GM18517 (cell line): Measurements from ENCODE around the gene SLC25A53.
"Not testable (repeated sequence)": the region's sequence is repeated elsewhere in the genome, so short reads cannot be mapped to it uniquely, and the experiment has no call there.

Experiments used
- ATAC-seq: cut with Tn5 transposase; IDR thresholded peaks from one replicate; pipeline ENCODE4 v1.9.1; 2021; ENCODE audit warnings: mild to moderate bottlenecking, moderate library complexity; ENCODE audit not compliant: unreplicated experiment

Gene SLC25A53

GRCh38 chrX:104134583-104135261, 22.1 kb downstream of the SLC25A53 start:
- no peak for ATAC-seq

GRCh38 chrX:104130808-104131207, 26.0 kb downstream of the SLC25A53 start:
- ATAC-seq: no peak

GRCh38 chrX:104126856-104127255, 30.0 kb downstream of the SLC25A53 start:
- ATAC-seq: no peak

GRCh38 chrX:104122829-104123228, 34.0 kb downstream of the SLC25A53 start:
- no peak for ATAC-seq

- ATAC-seq: no peak
These were observed 38.0 kb downstream of the SLC25A53 start for GRCh38 chrX:104118765-104119164.

GRCh38 chrX:104117759-104118158, 39.0 kb downstream of the SLC25A53 start:
- no peak for ATAC-seq

- ATAC-seq: peak; percentile 30
These were observed 43.4 kb downstream of the SLC25A53 start for GRCh38 chrX:104113222-104113965.

GRCh38 chrX:104112326-104112951, 44.4 kb downstream of the SLC25A53 start, which contains the start of gene ZCCHC18:
Gene ZCCHC18 (plus strand): TSS chrX:104112523. CDS start chrX:104114112, 1,589 bp downstream.
- peak; percentile 71 for ATAC-seq

GRCh38 chrX:104110491-104111240, 46.1 kb downstream of the SLC25A53 start:
- peak; percentile 58 for ATAC-seq

- ATAC-seq: no peak
These were observed 47.9 kb downstream of the SLC25A53 start for GRCh38 chrX:104108955-104109354.

- ATAC-seq: no peak
These were observed 51.2 kb downstream of the SLC25A53 start for GRCh38 chrX:104105330-104106262.

GRCh38 chrX:104104676-104105075, 52.1 kb downstream of the SLC25A53 start:
- no peak for ATAC-seq

- ATAC-seq: no peak
These were observed 57.9 kb downstream of the SLC25A53 start for GRCh38 chrX:104098919-104099318.

- peak; percentile 86 for ATAC-seq
These were observed 58.5 kb downstream of the SLC25A53 start for GRCh38 chrX:104098151-104098808.

GRCh38 chrX:104085919-104086318, 70.9 kb downstream of the SLC25A53 start:
- ATAC-seq: no peak

GRCh38 chrX:104085477-104085876, 71.3 kb downstream of the SLC25A53 start:
- no peak for ATAC-seq

- no peak for ATAC-seq
These were observed 72.1 kb downstream of the SLC25A53 start for GRCh38 chrX:104084534-104085277.

GRCh38 chrX:104084063-104084462, 72.7 kb downstream of the SLC25A53 start:
- no peak for ATAC-seq

- not testable (repeated sequence) for ATAC-seq
These were observed 79.0 kb downstream of the SLC25A53 start for GRCh38 chrX:104077854-104078253.
